HG03432 (cell line): ENCODE results near the gene GNAI1.

Experiments used
- ATAC-seq: cut with Tn5 transposase; IDR thresholded peaks from one replicate; pipeline ENCODE4 v1.9.1; 2021; ENCODE audit warnings: mild to moderate bottlenecking, moderate library complexity; ENCODE audit not compliant: unreplicated experiment

The GNAI1 gene

DNA sequence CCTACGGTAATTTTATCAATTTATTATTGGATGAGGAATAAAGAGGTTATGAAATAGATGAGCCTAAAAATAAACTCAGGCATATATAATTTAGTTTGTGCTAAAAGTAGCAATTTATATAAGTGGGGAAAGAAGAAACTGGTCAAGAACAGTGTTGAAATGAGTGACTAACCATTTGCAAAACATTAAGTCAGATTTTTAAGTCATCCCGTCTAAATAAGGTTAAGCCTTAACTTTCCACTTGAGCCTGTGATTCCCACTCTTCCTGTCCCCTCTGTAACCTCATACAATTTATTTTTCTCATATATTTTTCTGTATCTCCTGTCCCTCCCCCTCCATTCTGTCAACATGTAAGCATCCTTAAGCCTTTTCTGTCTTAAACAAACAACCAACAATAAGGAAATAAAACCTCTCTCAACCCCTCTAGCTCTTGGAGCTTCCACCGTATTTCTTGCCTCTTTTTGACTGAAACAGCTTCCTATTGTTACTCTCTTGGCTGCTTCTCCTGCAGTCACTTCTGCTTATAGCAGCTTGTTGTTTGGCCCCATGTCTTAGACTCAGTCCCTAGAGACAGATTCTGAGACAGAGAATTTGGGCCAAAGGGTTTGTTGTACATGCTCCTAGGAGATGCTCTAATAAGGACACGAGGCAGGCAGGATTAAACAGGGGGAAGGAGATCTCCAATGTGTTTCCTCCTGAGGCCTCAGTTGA is 109.7 kb downstream of the GNAI1 start:
- ATAC-seq: no peak

GRCh38 chr7:80247144-80247543 is 112.5 kb downstream of the GNAI1 start:
- ATAC-seq: no peak

DNA sequence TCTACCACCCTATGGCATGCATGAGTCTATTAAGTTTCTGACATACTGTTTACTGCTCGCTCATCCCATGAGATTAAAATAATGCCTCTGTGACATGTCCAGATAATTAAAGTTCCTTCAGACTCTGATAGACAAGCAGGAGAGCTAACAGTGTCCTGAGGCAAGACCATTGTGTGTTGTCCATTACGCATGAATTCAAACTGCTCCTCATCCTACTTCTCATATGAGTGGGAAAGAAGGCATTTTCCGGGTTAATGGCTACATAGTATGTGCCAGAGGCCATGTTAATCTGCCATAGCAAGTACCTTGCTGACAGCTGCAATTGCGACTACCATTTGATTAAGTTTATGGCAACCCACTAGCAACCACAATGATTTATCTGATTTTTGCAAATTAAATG is 113.3 kb downstream of the GNAI1 start:
- no peak for ATAC-seq

- ATAC-seq: no peak
These were observed 114.6 kb downstream of the GNAI1 start for GRCh38 chr7:80249184-80249583.

DNA sequence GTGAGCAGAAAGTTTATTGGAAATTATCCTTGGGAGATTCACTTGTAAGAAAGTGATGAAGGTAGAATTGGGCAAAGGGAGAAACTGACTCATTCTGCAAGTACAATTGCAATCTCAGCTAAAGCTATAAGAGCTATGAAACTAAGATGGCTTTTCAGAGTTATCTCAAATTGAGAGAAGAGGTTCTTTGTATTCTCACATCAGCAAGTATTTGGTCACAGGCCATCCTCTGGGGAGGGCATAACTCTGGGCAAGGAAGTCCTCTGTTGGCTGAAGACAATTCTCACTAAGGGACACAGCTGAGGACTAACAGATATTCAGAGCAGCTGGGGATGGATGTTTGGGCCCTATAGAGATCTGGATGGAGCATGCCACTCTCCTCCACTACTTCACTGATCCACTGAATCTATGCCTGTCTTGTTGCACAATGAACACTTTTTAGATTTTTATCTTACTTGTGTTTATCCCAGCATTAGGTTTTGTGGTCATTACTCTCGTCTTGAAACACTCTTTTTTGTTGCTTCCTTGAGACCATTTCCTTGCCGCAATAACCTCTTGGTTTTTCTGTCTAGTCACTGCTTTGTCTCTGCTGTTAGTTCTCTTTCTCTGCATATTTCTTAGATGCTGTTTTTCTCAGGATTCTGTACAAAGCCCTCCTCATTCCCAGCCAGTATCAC is 115.1 kb downstream of the GNAI1 start:
- ATAC-seq: no peak

- no peak for ATAC-seq
These were observed 118.6 kb downstream of the GNAI1 start for GRCh38 chr7:80253237-80253636.

GRCh38 chr7:80253653-80254052 is 119.0 kb downstream of the GNAI1 start:
- ATAC-seq: no peak

DNA sequence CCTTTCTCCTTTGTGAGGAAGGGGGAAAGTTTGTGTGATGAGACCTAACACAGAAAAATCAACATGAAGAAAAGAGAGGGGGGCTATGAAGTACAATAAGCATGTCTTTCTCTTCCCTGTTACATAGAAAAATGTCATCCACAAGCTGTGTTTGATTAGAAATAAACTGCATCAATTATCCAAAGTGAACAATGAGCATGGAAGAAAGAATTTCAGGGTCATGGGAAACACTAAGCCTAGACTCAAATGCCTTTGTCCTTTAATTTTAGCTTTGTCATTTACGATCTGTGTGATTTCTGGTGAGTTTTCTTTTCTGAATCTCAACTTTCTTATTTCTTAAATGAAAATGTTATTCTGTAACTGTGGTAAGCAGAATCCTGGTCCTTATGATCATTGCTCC is 121.0 kb downstream of the GNAI1 start:
- no peak for ATAC-seq

DNA sequence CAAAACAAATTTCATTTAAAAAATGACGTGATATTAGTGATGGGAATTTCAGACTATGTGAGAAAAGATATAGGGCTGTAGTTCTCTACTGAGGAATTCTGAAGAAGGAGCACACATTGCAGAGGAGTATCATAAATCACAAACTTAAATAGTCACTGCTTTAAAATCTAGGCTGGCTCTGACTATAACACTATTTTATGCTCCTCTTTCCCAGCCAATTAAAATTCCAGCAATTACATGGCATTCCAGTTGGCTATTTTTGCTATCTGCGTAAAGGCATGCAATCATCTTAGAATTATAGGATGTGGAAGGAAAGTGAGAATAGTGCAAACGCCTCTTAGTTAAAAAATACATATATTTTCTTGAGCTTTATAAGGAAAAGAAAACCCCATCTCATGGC is 123.1 kb downstream of the GNAI1 start:
- no peak for ATAC-seq

GRCh38 chr7:80260606-80261005 is 126.0 kb downstream of the GNAI1 start:
- no peak for ATAC-seq

DNA sequence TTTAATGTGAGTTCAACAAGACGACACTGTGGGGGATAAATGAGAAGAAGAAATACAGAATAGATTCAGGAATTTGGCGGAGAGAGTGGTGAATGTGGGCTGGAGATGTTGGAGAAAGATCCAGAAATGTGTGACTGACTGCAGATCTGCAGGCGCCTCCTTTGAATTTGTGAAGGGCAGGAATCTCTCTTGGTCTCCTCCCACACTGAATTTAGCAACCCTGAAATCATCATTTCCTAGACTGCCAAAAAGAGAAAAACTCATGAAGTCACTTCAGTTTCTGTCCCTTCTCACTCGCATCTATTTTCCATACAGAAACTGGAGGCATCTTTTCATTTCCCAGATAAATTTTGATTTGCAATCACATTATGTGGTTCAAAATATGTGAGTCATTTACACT is 128.7 kb downstream of the GNAI1 start:
- ATAC-seq: no peak

- no peak for ATAC-seq
These were observed 129.2 kb downstream of the GNAI1 start for GRCh38 chr7:80263821-80264220.

DNA sequence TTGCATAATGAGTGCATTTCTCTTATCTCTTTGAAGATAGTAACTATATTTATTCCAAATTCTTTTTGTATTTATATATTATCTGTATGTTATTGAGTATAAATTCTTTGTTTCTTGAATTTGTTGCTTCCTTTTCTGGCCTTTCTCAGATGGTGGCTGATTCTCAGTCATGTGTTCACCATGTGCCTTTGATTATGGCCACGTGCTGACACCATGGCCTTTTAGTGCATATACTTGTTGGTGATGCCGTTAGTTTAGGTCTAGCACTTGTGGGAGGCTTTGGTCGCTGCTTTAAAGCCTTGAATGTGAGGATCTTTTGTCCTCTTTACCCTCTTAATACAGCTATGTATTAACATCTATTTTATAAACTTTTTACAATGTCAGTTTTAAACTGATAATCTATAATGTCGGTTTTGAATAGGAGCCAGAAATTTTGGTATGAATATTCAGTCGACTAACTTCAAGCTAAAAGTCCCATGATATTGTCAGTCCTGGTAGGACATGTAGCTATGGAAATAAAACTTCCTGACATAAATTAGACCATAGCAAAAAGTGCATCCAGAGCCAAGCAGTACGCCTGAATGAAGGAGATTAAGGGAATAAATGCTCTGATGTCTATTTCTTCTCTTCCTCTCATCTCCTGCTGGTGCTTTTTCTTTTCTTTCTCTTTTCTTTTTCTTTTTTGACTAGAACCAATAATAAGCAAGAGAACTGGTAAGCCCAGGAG is 130.3 kb downstream of the GNAI1 start:
- no peak for ATAC-seq

GRCh38 chr7:80272560-80273239 is 138.1 kb downstream of the GNAI1 start:
- no peak for ATAC-seq

- ATAC-seq: no peak
These were observed 138.7 kb downstream of the GNAI1 start for GRCh38 chr7:80273327-80273726.

DNA sequence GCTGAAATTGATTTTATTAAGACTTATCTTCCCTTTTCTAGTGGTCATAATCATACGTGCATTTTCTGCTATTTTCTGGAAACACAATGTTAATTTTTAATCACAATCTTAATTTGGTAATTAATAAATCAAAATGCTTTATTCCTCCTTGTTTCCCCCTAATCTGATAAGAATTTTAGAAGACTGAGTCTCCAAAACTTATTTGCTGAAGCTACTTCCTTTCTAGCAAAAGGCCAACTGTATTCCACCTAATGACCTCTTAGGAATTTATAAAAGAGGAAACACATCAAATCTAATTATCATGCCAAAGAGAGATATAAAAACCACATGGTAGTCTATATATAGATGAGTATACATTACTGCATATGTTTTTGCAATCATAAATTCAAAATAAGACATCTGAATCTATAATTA is 140.6 kb downstream of the GNAI1 start:
- no peak for ATAC-seq
